Retinal pigment epithelial cell (primary cell): Measurements from ENCODE around the gene CTRL.
A peak's percentile ranks its signal among the peaks of the same experiment; 100 is the strongest.

Experiments used
- DNase-seq: peaks from one replicate; pipeline ENCODE4 v3.0.0-alpha.2; 2010; ENCODE audit warnings: low read depth
- H3K4me3 ChIP-seq: 2 replicates; pipeline ENCODE4 v1.5.1; 2011; ENCODE audit warnings: mild to moderate bottlenecking, low read length, control low read depth, moderate library complexity
- TF ChIP-seq, protein P1 (sequence below): conservative IDR thresholded peaks from 2 replicates; pipeline ENCODE4 v1.5.1; 2011; ENCODE audit warnings: low read depth, low read length, control low read depth, inconsistent platforms

CTRL gene

DNA sequence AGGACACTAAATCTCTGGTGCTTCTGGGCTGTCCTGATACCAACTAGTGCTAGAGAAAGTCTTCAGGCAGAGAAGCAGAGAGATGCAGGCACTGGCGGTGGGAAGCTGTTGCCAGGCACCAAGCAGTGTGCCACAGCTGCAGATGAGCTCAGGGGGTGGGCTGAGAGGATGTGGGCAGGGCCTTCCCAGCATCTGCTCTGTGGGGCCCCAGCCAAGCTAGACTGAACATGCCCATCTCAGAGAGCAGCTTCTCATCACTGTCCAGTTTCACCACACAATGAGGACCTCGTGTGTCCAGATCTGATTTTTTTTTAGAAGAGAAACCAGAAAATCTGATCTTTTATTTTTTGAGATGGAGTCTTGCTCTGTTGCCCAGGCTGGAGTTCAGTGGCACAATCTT lies 21.5 kb downstream of the CTRL start:
- DNase-seq: no peak
- no peak overlapping the region for H3K4me3 ChIP-seq
- TF ChIP-seq, protein P1, sequence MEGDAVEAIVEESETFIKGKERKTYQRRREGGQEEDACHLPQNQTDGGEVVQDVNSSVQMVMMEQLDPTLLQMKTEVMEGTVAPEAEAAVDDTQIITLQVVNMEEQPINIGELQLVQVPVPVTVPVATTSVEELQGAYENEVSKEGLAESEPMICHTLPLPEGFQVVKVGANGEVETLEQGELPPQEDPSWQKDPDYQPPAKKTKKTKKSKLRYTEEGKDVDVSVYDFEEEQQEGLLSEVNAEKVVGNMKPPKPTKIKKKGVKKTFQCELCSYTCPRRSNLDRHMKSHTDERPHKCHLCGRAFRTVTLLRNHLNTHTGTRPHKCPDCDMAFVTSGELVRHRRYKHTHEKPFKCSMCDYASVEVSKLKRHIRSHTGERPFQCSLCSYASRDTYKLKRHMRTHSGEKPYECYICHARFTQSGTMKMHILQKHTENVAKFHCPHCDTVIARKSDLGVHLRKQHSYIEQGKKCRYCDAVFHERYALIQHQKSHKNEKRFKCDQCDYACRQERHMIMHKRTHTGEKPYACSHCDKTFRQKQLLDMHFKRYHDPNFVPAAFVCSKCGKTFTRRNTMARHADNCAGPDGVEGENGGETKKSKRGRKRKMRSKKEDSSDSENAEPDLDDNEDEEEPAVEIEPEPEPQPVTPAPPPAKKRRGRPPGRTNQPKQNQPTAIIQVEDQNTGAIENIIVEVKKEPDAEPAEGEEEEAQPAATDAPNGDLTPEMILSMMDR: no peak

DNA sequence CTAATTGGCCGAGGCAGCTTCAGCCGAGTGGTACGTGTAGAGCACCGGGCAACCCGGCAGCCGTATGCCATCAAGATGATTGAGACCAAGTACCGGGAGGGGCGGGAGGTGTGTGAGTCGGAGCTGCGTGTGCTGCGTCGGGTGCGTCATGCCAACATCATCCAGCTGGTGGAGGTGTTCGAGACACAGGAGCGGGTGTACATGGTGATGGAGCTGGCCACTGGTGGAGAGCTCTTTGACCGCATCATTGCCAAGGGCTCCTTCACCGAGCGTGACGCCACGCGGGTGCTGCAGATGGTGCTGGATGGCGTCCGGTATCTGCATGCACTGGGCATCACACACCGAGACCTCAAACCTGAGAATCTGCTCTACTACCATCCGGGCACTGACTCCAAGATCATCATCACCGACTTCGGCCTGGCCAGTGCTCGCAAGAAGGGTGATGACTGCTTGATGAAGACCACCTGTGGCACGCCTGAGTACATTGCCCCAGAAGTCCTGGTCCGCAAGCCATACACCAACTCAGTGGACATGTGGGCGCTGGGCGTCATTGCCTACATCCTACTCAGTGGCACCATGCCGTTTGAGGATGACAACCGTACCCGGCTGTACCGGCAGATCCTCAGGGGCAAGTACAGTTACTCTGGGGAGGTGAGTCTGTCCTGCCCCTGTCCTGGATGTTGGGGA lies 22.5 kb downstream of the CTRL start:
- H3K4me3 ChIP-seq: no peak overlapping the region
- TF ChIP-seq, protein P1: no peak
- DNase-seq: no peak

DNA sequence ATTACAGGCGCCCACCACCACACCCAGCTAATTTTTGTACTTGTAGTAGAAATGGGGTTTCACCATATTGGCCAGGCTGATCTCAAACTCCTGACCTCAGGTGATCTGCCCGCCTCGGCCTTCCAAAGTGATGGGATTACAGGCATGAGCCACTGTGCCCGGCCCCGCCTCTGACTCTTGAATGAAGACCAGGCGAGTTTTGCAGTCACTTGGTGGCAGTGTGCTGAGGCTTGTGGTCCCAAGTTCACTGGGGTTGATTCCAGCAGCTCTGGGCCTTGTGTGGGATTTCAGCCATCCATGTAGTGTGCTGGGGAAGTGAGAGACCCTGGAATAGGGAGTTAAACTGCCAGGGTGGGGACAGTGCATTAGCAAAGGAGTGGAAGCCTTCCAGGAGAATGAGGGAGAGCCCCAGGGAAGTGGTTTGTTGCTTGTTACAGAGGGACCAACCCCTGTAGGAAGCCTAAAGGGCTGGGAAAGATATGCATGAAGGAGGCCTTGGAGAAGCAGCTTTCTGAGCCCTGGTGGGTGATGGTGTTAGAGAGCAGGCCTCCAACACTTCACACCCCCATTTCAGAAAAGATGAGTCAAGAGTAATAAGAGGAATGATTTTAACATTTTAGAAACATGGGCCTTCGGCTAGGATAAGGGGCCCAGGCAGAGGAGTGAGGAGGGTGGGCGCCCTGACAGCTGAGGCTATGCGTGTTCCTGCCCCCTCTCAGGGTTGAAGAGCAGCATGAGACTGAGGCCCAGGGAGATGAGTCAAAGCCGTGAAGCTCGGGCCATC lies 24.1 kb downstream of the CTRL start:
- TF ChIP-seq, protein P1: no peak
- H3K4me3 ChIP-seq: no peak overlapping the region
- no peak for DNase-seq

DNA sequence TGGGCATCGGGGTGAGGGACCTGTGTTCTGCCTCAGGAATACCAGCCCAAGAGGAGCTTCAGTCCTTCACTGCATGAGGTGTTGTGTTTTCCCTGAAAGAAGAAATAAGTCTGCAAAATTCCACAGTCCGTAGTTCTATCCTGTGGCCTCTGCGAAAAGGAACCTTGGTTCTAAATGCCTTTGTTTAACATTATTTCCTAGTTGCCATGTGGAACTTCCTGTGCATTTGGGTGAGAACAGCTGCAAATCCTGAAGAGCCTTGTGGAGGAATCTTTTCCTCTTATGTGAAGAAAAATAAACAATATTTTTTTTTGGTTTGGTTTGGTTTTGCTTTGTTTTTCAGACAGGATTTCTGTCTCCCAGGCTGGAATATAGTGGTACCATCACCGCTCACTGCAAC lies 28.8 kb downstream of the CTRL start:
- no peak for DNase-seq
- TF ChIP-seq, protein P1: no peak
- no peak overlapping the region for H3K4me3 ChIP-seq

DNA sequence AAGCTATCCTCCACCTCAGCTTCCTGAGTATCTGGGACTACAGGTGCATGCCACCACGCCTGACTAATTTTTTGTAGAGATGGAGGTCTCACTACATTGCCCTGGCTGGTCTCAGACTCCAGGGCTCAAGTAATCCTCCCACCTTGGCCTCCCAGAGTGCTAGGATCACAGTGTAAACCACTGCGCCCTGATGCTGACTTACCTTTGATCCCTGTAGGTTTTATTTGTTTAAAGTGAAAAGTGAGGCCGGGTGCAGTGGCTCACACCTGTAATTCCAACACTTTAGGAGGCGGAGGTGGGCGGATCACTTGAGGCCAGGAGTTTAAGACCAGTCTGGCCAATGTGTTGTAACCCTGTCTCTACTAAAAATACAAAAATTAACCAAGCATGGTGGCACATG lies 29.9 kb downstream of the CTRL start:
- TF ChIP-seq, protein P1: no peak
- DNase-seq: no peak
- no peak overlapping the region for H3K4me3 ChIP-seq

DNA sequence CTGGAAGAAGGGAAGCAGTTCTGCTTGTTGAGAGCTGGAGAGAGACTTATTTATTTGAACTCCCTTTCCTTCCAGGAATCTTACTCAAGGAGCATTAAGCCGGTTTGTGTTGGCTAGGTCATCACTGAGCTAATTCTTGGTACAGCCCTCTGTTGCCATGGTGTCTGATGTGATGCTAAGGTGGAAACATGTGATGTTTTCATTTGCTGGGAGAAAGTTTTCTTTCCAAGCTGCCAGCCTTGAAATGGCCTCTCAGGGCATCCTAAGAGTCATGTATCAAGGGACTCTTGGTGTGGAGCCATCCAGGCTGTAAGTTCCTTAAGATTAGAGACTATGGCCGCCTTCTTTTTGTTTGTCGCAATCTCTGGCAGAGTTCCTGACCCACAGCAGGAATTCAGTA lies 34.4 kb downstream of the CTRL start:
- DNase-seq: peak; percentile 87
- TF ChIP-seq, protein P1: no peak
- no peak overlapping the region for H3K4me3 ChIP-seq

DNA sequence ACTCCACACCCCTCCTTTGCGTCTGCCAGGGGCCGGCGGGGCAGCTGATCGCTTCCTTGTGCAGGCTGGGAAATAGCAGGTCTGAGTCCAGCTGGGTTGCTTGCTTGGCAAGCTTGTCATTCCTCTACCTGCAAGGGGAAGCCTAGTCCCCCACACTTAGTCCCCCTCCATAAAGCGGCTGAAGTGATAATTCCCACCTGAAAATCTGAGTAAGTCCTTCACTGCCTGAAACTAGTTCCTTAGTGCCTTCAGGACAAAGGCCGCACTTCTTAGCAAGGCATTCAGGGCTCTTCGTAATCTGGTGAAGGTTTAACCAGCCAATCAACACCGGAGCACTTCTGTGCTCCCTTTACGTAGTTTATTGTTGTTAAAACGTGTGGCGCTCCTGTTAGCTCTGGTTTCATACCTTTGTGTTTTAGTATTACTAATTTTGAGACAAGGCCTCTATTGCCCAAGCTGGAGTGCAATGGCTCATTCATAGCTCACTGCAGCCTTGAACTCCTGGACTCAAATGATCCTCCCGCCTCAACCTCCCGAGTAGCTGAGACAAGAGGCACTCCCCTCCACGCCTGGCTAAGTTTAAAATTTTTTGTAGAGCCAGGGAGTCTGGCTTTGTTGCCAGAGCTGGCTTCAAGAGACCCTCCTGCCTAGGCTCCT lies 37.8 kb downstream of the CTRL start:
- TF ChIP-seq, protein P1: no peak
- DNase-seq: no peak
- H3K4me3 ChIP-seq: peak overlapping the region; percentile 83
